Heart right ventricle (tissue), 16 donors: ENCODE results near the gene AMPD1. TPM values are rescaled to one million over a fixed set of nuclear protein-coding genes. Genes with fewer than 3 reads are reported as not detected.
A peak's percentile ranks its signal among the peaks of the same experiment; 100 is the strongest.

ENCODE experiments used
- ATAC-seq, 8 donors: fragments of 200-7000 bp; cut with Tn5 transposase; one replicate each; pipeline ENCODE4 v1.9.1; 2020; ENCODE audit warnings: mild to moderate bottlenecking in 8 of 8, moderate library complexity in 8 of 8, moderate number of reproducible peaks in 1 of 8
- DNase-seq, 2 donors: peaks; one replicate each; pipeline ENCODE4 v3.0.0-alpha.2; 2020
- H3K27ac ChIP-seq, 10 donors: fragments of 200-600 bp; sonication (generic) in 2 of 10; one replicate each; pipeline versions ENCODE4 v1.5.0 to v1.8.0; 2020 to 2022; ENCODE audit warnings: mild to moderate bottlenecking in 3 of 10
- H3K27me3 ChIP-seq, 7 donors: fragments of 200-600 bp; one replicate each; pipeline ENCODE4 v1.8.0; 2021 to 2022; ENCODE audit warnings: mild to moderate bottlenecking in 2 of 7
- H3K36me3 ChIP-seq, 9 donors: fragments of 200-600 bp; sonication (generic) in 1 of 9; one replicate each; pipeline versions ENCODE4 v1.5.0 to v1.8.0; 2020 to 2022; ENCODE audit warnings: mild to moderate bottlenecking in 2 of 9
- H3K4me1 ChIP-seq, 9 donors: fragments of 200-600 bp; sonication (generic) in 1 of 9; one replicate each; pipeline versions ENCODE4 v1.5.0 to v1.8.0; 2020 to 2022; ENCODE audit warnings: mild to moderate bottlenecking in 4 of 9
- H3K4me3 ChIP-seq, 10 donors: fragments of 200-600 bp; sonication (generic) in 2 of 10; one replicate each; pipeline versions ENCODE4 v1.5.0 to v1.8.0; 2020 to 2022; ENCODE audit warnings: mild to moderate bottlenecking in 7 of 10, moderate library complexity in 2 of 10
- H3K9me3 ChIP-seq, 11 donors: fragments of 200-600 bp in 10 of 11; sonication (generic) in 2 of 11; one replicate each; pipeline versions ENCODE4 v1.5.0 to v1.8.0; 2013 to 2022; ENCODE audit warnings: mild to moderate bottlenecking in 2 of 11, control low read depth in 1 of 11, moderate library complexity in 1 of 11
- WGBS, 2 donors: extraction: QIAGEN DNeasy Blood & Tissue Kit; methylation state at CpG; one replicate each; pipeline ENCODE4 v1.1.7; 2013; ENCODE audit warnings: inconsistent platforms in 1 of 2; 5-methylcytosine and 5-hydroxymethylcytosine counted together
- intact Hi-C, 10 donors: fragments of 100-400 bp; cut with DNase I; formaldehyde crosslinking; loops; one replicate each; pipeline versions ENCODE4 v1.11.1 to v1.14.2; 2022
- long read RNA-seq, 3 donors: library from polyadenylated mRNA; unstranded; transcript quantifications; one replicate each; pipeline ENCODE4 v2.0.0, GENCODE V29; 2020 to 2021
- polyA plus RNA-seq, 2 donors: library from polyadenylated mRNA; stranded (reverse); fragments of 200-250 nt; gene quantifications; one replicate each; pipeline ENCODE4 v1.2.3, GENCODE V29; 2013
- total RNA-seq, 10 donors: library from RNA; stranded (reverse); fragmentation: NEBNext Ultra II Directional in 3 of 10; extraction: Animal tissue kit (Norgen Biotek cat#: 25700) in 3 of 10; gene quantifications; one replicate each; pipeline versions ENCODE4 v1.2.1 to v1.2.4, GENCODE V29; 2021 to 2023
- TF ChIP-seq, protein P1 (sequence below), 9 donors: fragments of 200-600 bp; sonication (generic) in 2 of 9; IDR thresholded peaks; one replicate each; pipeline versions ENCODE4 v1.5.0 to v1.8.0; 2021 to 2022; ENCODE audit warnings: antibody characterized with exemption in 9 of 9, mild to moderate bottlenecking in 5 of 9, moderate library complexity in 1 of 9
- donor health status: Arrhythmogenic right ventricular cardiomyopathy.
- donor health status: ischemic (EF 13 %, LVEDD 7.1; RV severe dilation, severe dysfunction).
- donor health status: healthy with polysubstance abuse.
- donor health status: DM: no; HTN: yes; CAD: no.
- donor health status: DM: no; HTN: no; CAD: no.
- donor health status: ischemic (EF 25% LVEDD 6.9; RV normal size, moderate dysfunction).
- donor health status: ischemic (EF 25% LVEDD 5.7; RV mildly dilated, moderate dysfunction).
- donor health status: healthy.
- donor health status: DM: yes; HTN: yes; CAD: no.
- donor health status: Ischemic cardiomyopathy.
- donor health status: ischemic (EF 35%, LVEDD 5.7; RV mildly dilated, moderate dysfunction).
- donor health status: nonischemic (EF 11% LVEDD 7.7; RV severe dilation, severe dysfunction).
- donor health status: DM: yes; HTN: yes; CAD: no.
- donor health status: PGD.
- donor health status: ischemic (EF 29% LVEDD 5.4; RV normal size, mild dysfunction).
- donor health status: nonischemic (EF 23%, LVEDD 6.1; RV moderate dilation, normal function).

AMPD1 gene
- under 1 TPM in 1 of 10 donors, not detected in 9; 0.59 TPM for total RNA-seq
- polyA plus RNA-seq, result not detected
- long read RNA-seq, donor 1, result 0 reads
- long read RNA-seq, donor 2, result 0 reads
- long read RNA-seq, donor 3, result 0 reads

DNA sequence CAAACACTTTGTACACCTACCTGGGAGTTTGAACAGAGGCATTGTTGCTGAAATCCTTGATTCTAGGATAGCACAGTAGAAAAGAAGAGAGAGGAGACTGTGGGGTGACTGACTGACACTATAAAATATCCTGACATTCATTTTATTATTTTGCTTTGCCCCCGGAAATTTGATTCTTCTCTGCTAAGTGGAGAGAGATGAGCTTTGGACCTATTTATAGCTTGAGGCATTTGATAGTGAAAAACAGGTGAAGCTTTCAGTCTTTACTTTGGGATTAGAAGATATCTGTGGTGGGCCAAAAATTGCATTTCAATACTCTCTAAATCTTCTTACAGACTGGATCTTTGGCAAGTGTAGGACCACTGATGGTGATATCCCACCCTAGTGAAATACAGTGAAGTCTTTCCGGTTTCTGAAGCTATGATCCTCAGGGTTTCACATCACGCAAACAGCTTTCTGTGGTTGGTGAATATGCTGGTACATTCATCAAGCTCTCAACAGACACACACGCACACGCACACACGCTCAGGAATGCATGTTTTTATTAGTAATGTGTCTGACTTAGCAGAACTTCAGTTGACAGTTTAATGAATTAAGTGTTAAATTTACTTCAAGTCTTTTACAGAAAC is at the start of gene AMPD1:
TSS of gene AMPD1 (minus strand) at position 117 of the 629 bp plus-strand sequence. CDS start at position 42, 75 bp downstream.
- no peaks in the 10 kb centered on the region for H3K9me3 ChIP-seq
- peaks cover 0 to 4% (median 0%) of the 10 kb centered on the region in 7 donors for H3K27me3 ChIP-seq
- ATAC-seq (no peak), DNase-seq (no peak)
- 77 to 83% methylated on average over 6 of the region's 6 CpGs for WGBS, 2 donors
- peaks cover 0 to 6% (median 0%) of the 10 kb centered on the region in 9 donors for H3K4me1 ChIP-seq
- TF ChIP-seq, protein P1, sequence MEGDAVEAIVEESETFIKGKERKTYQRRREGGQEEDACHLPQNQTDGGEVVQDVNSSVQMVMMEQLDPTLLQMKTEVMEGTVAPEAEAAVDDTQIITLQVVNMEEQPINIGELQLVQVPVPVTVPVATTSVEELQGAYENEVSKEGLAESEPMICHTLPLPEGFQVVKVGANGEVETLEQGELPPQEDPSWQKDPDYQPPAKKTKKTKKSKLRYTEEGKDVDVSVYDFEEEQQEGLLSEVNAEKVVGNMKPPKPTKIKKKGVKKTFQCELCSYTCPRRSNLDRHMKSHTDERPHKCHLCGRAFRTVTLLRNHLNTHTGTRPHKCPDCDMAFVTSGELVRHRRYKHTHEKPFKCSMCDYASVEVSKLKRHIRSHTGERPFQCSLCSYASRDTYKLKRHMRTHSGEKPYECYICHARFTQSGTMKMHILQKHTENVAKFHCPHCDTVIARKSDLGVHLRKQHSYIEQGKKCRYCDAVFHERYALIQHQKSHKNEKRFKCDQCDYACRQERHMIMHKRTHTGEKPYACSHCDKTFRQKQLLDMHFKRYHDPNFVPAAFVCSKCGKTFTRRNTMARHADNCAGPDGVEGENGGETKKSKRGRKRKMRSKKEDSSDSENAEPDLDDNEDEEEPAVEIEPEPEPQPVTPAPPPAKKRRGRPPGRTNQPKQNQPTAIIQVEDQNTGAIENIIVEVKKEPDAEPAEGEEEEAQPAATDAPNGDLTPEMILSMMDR (IDR thresholded peaks at IDR 0.05), result no peak
- no peak within 1 kb of the TSS for H3K27ac ChIP-seq
- no peak within 1 kb of the TSS for H3K4me3 ChIP-seq
- no peaks in the 10 kb centered on the region for H3K36me3 ChIP-seq
- intact Hi-C loops, result no loop called here

DNA sequence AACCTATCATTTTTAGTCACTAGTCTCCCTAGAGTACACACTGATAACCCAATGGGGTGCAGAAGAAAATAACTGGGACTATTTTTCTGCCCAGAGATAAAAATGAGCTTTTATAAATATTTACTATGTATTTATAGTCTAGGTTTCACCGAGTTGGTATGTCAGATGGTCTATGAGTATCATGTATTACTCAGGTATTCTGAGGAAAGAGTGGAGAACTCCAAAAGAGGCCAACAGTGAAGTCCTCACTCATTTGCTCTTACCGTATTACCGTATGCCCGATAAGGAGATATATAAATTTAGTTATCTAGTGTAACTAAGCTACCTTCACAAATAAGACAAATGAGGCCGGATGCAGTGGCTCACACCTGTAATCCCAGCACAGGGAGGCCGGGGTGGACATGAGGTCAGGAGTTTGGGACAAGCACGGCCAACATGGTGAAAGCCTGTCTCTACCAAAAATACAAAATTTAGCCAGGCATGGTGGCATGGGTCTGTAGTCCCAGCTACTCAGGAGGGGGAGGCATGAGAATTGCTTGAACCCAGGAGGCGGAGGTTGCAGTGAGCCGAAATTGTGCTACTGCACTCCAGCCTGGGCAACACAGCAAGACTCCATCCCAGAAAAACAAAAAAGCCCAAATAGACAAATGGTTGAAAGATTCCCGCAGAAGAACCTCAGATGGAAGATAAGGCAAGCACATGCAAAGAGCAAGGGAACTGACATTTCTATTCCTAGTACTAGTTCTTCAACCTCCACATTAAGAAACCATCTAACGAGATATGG is 46.8 kb upstream of the AMPD1 start:
- ATAC-seq (peak in 1 of 8 donors; percentile 34), DNase-seq (no peak)
- 89 to 92% methylated on average over 11 of the region's 11 CpGs for WGBS, 2 donors
- Histone ChIP-seq H3K27ac (no peak overlapping the region), H3K9me3 (no peaks in the 10 kb centered on the region), H3K4me1 (peaks cover 4 to 70% (median 46%) of the 10 kb centered on the region in 9 donors), H3K4me3 (no peak overlapping the region), H3K36me3 (peaks cover 0 to 96% (median 16%) of the 10 kb centered on the region in 9 donors), H3K27me3 (no peaks in the 10 kb centered on the region)
- TF ChIP-seq, protein P1 (IDR thresholded peaks at IDR 0.05), result no peak
- intact Hi-C loops, result no loop called here

GRCh38 chr1:114740331-114740730 is 45.0 kb upstream of the AMPD1 start:
- ATAC-seq, result no peak
- no peak overlapping the region for H3K27ac ChIP-seq
- TF ChIP-seq, protein P1 (IDR thresholded peaks at IDR 0.05), result no peak
- H3K9me3 ChIP-seq, result no peaks in the 10 kb centered on the region
- WGBS, 2 donors, result 96 to 99% methylated on average over 1 of the region's 1 CpG
- intact Hi-C loops, result no loop called here
- H3K4me3 ChIP-seq, result no peak overlapping the region
- H3K36me3 ChIP-seq, result peaks cover 0 to 96% (median 34%) of the 10 kb centered on the region in 9 donors
- no peak for DNase-seq
- H3K4me1 ChIP-seq, result peaks cover 0 to 52% (median 29%) of the 10 kb centered on the region in 9 donors
- H3K27me3 ChIP-seq, result no peaks in the 10 kb centered on the region

- ATAC-seq, result no peak
- DNase-seq, result no peak
- Histone ChIP-seq H3K27me3 (no peaks in the 10 kb centered on the region), H3K4me3 (no peak overlapping the region), H3K9me3 (no peaks in the 10 kb centered on the region), H3K36me3 (peaks cover 0 to 100% (median 57%) of the 10 kb centered on the region in 9 donors), H3K27ac (no peak overlapping the region), H3K4me1 (peaks cover 0 to 24% (median 5%) of the 10 kb centered on the region in 9 donors)
- WGBS, 2 donors, result 96 to 97% methylated on average over 6 of the region's 6 CpGs
- intact Hi-C loops, result no loop called here
- TF ChIP-seq, protein P1 (IDR thresholded peaks at IDR 0.05), result no peak
Measured at GRCh38 chr1:114737314-114737849, 42.0 kb upstream of the AMPD1 start.
